ENCODE measurements around the gene GET4.
"Not testable (repeated sequence)": the region's sequence is repeated elsewhere in the genome, so short reads cannot be mapped to it uniquely, and the experiment has no call there.

Gene GET4

DNA sequence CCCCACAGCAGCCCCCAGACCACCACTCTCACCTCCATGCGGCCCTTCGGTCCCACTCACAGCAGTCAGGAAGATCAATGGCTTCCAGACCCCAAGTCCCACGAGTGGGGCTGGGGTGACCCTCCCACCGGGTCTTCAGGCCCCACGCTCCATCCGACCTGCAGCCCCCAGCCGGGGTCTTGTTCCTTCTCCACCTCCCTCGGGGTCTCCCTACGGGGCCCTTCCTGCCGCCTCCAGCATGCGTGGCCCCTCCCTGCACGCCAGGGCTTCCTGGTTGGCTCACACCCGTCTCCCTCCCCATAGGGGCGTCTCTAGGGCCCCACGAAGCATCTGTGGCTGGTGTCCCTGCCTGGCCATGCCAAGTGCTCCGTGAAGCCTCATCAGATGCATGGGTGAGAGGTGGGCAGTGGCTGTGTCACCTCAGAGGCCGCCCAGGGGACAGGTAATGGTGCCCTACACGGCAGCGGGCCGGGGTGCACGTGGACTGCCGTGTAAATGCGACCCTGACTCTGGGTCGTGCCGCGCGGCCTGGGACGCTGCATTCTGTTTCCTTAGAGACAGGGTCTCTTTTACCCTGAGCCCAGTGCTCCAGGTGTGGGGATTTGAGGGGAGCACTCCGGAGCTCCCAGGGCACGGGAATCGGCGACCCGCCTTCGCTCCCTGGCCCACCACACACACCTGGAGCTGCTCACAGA lies 58.3 kb downstream of the GET4 start:
- Mint-ChIP-seq H3K27me3 (no peaks in the 10 kb centered on the region), H3K4me3 (no peak overlapping the region), H3K4me1 (peaks cover 18% of the 10 kb centered on the region), H3K36me3 (ENCODE audit: insufficient read depth) (peaks cover 12% of the 10 kb centered on the region), H3K9me3 (no peaks in the 10 kb centered on the region), H3K27ac (ENCODE audit: low read depth) (no peak overlapping the region)
- ATAC-seq (replicated peaks; ENCODE audit: extremely low read depth, poor library complexity, severe bottlenecking): no peak
- no peak for DNase-seq (ENCODE audit: low spot score in 2 of 2)

DNA sequence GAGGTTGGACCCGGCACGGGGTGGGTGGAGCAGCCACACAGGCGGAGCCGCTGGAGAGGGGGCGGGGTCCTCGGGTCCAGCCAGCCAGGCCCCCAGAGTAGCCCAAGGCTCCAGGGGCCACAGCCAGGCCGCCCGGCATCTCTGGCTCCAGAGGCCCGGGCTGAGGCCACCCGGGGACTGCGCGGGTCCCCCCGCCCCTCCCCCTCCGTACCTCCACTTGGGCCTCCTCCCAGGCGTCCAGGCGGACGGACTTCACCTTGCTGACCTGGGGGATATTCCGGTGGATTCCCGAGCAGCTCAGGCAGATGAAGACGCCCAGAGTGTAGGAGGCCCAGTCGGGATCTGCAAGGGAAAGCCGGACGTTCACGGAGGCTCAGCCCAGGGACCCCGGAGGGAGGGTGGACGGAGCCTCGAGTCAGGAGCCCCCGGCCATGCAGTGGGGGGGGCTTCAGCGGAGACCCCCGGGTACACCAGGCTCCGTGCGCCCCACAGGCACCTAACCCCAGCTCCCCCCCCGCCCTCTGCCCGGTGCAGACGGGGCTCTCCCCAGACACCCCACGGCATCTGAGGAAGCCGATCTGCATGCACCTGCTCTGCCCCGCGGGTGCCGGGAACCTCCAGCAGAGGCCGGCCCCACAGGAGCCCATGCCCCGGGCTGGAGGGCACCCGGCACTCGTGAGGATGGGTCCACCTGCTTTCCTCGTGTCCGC lies 59.0 kb downstream of the GET4 start:
- ATAC-seq (replicated peaks; ENCODE audit: extremely low read depth, poor library complexity, severe bottlenecking) (no peak), DNase-seq (ENCODE audit: low spot score in 2 of 2) (no peak)
- Mint-ChIP-seq H3K36me3 (ENCODE audit: insufficient read depth) (peaks cover 8% of the 10 kb centered on the region), H3K4me3 (no peak overlapping the region), H3K27me3 (no peaks in the 10 kb centered on the region), H3K4me1 (peaks cover 18% of the 10 kb centered on the region), H3K9me3 (peaks cover 4% of the 10 kb centered on the region), H3K27ac (ENCODE audit: low read depth) (peak overlapping the region; percentile 53)

DNA sequence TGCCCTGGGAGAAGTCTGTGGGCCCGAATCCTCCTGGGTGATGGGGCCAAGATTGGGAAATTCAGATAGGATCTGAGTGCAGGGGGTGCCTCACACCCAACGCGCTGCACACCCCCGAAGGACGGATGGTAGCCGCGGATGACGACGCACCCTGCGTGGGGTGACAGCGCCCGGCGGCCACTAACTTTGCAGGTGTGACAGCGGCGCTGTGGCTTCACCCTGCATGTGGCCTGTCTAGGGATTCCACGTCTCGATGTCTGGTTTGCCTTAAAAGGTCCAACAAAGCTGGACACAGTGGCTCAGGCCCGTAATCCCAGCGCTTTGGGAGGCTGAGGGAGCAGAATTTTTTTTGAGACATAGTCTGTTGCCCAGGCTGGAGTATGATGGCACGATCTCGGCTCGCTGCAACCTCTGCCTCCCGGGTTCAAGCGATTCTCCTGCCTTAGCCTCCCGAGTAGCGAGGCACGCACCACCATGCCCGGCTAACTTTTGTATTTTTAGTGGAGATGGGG lies 59.6 kb downstream of the GET4 start:
- DNase-seq (ENCODE audit: low spot score in 2 of 2): no peak
- peak overlapping the region; percentile 53 for H3K27ac Mint-ChIP-seq (ENCODE audit: low read depth)
- peaks cover 8% of the 10 kb centered on the region for H3K36me3 Mint-ChIP-seq (ENCODE audit: insufficient read depth)
- H3K4me1 Mint-ChIP-seq: peaks cover 20% of the 10 kb centered on the region
- H3K27me3 Mint-ChIP-seq: no peaks in the 10 kb centered on the region
- peaks cover 5% of the 10 kb centered on the region for H3K9me3 Mint-ChIP-seq
- H3K4me3 Mint-ChIP-seq: peak overlapping the region; percentile 13
- no peak for ATAC-seq (replicated peaks; ENCODE audit: extremely low read depth, poor library complexity, severe bottlenecking)

DNA sequence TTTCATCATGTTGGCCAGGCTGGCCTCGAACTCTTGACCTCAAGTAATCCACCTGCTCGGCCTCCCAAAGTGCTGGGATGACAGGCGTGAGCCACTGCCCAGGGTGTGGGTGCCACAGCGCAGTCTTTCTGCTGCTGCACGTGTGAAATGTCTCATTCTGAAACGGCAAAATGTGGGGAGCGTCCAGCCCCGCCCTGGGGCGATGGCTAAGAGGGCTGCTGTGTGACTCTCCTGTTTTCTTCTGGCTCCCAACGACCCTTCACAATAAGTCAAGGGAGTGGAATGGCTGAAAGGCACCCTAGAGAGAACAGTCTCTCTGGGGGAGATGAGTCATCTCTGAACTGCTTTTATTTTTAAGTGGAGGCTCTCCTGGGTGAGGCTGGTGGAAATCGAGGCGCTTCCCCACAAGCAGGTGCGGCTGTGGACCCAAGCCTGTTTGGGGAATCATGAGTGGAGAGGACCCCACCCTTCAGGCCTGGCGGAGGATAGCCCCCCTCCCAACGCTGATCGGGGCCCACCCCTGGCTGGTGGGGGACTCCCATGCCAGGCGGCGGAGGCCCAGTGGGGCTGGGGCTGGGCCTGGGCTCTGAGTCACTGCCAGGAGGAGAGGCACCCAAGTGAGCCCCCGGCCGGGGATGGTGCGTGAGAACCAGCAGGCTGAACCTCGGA lies 60.2 kb downstream of the GET4 start:
- no peaks in the 10 kb centered on the region for H3K27me3 Mint-ChIP-seq
- H3K9me3 Mint-ChIP-seq: peaks cover 5% of the 10 kb centered on the region
- H3K27ac Mint-ChIP-seq (ENCODE audit: low read depth): peak overlapping the region; percentile 46
- H3K4me3 Mint-ChIP-seq: peak overlapping the region; percentile 13
- ATAC-seq (replicated peaks; ENCODE audit: extremely low read depth, poor library complexity, severe bottlenecking) (no peak), DNase-seq (ENCODE audit: low spot score in 2 of 2) (no peak)
- peaks cover 8% of the 10 kb centered on the region for H3K36me3 Mint-ChIP-seq (ENCODE audit: insufficient read depth)
- H3K4me1 Mint-ChIP-seq: peaks cover 25% of the 10 kb centered on the region

DNA sequence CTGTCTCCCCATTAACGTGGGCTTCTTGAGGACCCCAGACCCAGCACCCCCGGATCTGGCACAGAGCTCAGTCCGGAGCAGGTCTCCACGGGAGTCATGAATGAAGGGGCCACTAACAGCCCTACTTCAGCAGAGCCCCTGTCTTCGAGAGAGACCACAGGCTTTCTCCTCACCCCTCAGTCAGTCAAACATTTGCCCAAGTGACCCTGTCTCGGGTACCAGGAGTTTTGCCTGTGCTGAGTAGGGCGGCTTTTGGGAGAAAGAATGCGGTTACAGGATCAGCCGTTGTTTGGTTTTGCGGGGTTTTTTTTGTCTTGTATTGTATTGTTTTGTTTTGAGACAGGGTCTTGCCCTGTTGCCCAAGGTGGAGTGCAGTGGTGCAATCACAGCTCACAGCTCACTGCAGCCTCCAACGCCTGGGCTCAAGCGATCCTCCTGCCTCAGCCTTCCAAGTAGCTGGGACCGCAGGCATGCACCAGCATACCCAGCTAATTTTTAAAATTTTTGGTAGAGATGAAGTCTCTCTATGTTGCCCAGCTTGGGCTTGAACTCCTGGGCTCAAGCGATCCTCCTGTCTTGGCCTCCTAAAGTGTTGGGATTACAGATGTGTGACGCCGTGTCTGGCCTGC lies 61.6 kb downstream of the GET4 start:
- DNase-seq (ENCODE audit: low spot score in 2 of 2) (no peak), ATAC-seq (replicated peaks; ENCODE audit: extremely low read depth, poor library complexity, severe bottlenecking) (no peak)
- H3K27ac Mint-ChIP-seq (ENCODE audit: low read depth): no peak overlapping the region
- H3K9me3 Mint-ChIP-seq: peaks cover 5% of the 10 kb centered on the region
- H3K4me3 Mint-ChIP-seq: no peak overlapping the region
- peaks cover 32% of the 10 kb centered on the region for H3K4me1 Mint-ChIP-seq
- no peaks in the 10 kb centered on the region for H3K27me3 Mint-ChIP-seq
- peaks cover 6% of the 10 kb centered on the region for H3K36me3 Mint-ChIP-seq (ENCODE audit: insufficient read depth)

DNA sequence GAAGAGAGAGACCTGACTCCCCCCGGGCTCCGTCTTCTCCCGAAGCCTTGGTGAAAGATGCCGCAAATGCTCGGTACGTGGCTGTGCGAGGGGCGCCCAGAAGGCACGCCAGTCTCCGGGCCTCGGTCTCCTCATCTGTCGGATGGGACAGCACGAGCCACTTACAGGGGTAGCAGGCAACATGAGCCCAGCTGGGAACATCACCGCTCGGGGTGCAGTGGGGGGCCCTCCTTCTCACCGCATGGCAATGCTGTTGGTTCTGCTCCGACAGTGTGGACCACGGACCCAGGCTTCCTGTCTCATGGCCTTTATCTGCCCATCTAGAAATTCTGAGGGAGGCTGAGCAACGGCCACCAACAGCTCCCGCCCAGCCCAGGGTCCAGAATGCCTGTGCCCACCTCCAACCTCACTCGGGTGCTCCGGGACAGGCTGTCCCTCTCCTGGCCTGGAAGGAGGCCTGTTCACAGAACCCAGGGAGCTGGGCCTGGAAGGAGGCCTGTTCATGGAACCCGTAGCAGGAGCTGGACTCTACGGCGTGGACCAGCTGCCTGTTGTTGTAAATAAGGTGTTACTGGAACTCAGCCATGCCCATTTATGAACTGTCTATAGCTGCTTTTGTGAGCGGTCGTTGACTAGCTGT lies 62.3 kb downstream of the GET4 start:
- no peak for ATAC-seq (replicated peaks; ENCODE audit: extremely low read depth, poor library complexity, severe bottlenecking)
- Mint-ChIP-seq H3K4me3 (no peak overlapping the region), H3K27me3 (no peaks in the 10 kb centered on the region), H3K9me3 (peaks cover 5% of the 10 kb centered on the region), H3K4me1 (peaks cover 32% of the 10 kb centered on the region), H3K36me3 (ENCODE audit: insufficient read depth) (peaks cover 6% of the 10 kb centered on the region), H3K27ac (ENCODE audit: low read depth) (no peak overlapping the region)
- DNase-seq (ENCODE audit: low spot score in 2 of 2): no peak

DNA sequence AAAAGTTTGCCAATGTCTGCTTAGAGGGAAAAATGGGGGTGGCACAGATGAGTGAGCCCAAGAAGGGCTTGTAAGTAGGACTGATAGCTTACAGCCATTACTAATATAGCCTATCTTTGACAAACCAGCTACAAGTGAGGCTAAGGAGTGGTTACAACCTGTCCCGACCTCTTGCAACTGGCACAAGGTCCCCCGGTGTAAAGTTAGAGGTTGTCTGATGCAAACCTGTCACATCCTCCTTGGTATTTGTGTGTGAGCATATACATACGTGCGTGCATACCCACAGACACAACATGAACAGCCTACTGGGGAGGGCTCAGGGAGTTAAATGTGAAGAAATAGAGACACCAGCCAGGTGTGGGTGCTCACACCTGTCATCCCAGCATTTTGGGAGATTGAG lies 63.5 kb downstream of the GET4 start:
- Mint-ChIP-seq H3K4me3 (no peak overlapping the region), H3K27me3 (no peaks in the 10 kb centered on the region), H3K9me3 (peaks cover 5% of the 10 kb centered on the region), H3K4me1 (peaks cover 32% of the 10 kb centered on the region), H3K27ac (ENCODE audit: low read depth) (peak overlapping the region; percentile 83), H3K36me3 (ENCODE audit: insufficient read depth) (peaks cover 6% of the 10 kb centered on the region)
- DNase-seq (ENCODE audit: low spot score in 2 of 2) (no peak), ATAC-seq (replicated peaks; ENCODE audit: extremely low read depth, poor library complexity, severe bottlenecking) (no peak)

DNA sequence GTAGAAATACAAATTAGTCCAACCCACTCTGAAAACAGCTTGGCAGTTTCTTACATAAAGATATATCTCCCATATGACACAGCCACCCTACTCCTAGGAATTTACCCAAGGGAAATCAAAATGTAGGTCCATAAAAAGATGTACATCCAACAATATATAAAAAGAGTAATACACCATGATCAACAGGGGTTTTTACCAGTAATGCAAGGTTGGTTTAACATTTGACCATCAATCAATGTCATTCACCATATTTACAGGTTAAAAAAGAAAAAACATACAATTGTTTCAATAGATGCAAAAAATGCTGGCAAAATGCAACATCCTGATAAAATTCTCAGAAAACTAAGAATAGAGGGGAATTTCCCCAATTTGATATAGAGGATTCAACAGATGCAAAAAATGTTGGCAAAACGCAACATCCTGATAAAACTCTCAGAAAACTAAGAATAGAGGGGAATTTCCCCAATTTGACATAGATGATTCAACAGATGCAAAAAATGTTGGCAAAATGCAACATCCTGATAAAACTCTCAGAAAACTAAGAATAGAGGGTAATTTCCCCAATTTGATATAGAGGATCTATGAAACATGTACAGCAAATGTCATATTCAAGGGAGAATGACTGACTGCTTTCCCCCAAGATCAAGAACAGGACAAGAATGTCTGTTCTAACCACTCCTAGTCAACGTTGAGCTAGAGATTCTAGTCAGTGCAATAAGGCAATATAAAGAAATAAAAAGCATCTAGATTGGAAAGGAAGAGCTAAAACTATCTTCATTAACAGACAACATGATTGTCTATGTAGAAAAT lies 64.5 kb downstream of the GET4 start:
- Mint-ChIP-seq H3K36me3 (ENCODE audit: insufficient read depth) (peaks cover 6% of the 10 kb centered on the region), H3K27me3 (no peaks in the 10 kb centered on the region), H3K4me3 (no peak overlapping the region), H3K9me3 (peaks cover 5% of the 10 kb centered on the region), H3K27ac (ENCODE audit: low read depth) (peak overlapping the region; percentile 87), H3K4me1 (peaks cover 31% of the 10 kb centered on the region)
- no peak for DNase-seq (ENCODE audit: low spot score in 2 of 2)
- ATAC-seq (replicated peaks; ENCODE audit: extremely low read depth, poor library complexity, severe bottlenecking): no peak

DNA sequence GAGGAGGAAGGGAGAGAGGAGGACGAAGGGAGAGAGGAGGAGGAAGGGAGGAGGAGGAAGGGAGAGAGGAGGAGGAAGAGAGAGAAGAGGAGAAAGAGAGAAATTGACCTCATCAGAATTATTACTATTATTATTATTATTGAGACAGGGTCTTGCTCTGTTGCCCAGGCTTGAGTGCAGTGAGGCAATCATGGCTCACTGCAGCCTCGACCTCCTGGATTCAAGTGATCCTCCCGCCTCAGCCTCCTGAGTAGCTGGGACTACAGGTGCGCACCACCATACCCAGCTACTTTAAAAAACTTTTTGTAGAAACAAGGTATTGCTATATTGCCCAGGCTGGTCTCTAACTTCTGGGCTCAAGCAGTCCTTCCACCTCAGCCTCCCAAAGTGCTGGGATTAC lies 67.4 kb downstream of the GET4 start:
- not testable (repeated sequence) for H3K27me3 Mint-ChIP-seq; H3K4me3 Mint-ChIP-seq; ATAC-seq (replicated peaks; ENCODE audit: extremely low read depth, poor library complexity, severe bottlenecking); H3K27ac Mint-ChIP-seq (ENCODE audit: low read depth); H3K9me3 Mint-ChIP-seq; DNase-seq (ENCODE audit: low spot score in 2 of 2); H3K36me3 Mint-ChIP-seq (ENCODE audit: insufficient read depth)
- H3K4me1 Mint-ChIP-seq: peaks cover 29% of the 10 kb centered on the region

DNA sequence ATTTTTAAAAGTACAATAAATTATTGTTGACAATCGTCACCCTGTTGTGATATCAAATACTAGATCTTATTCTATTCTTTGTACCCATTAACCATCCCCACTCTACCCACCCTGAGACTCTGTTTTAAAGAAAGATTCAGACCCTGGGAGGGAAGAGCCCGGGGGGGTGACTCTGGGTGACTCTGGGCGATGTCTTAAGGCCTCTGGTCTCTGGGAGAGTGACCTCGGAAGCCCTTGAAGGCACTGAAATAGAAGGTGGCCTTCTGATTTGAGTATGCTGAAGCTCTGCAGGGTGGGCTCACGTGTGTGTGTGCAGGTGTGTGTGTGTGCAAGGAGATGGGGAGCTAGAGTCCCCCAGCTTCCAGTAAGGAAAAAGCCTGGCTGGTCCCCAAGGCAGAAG lies 68.4 kb downstream of the GET4 start:
- Mint-ChIP-seq H3K9me3 (peaks cover 5% of the 10 kb centered on the region), H3K36me3 (ENCODE audit: insufficient read depth) (no peaks in the 10 kb centered on the region), H3K4me1 (peaks cover 35% of the 10 kb centered on the region), H3K27me3 (no peaks in the 10 kb centered on the region), H3K4me3 (no peak overlapping the region), H3K27ac (ENCODE audit: low read depth) (no peak overlapping the region)
- no peak for DNase-seq (ENCODE audit: low spot score in 2 of 2)
- no peak for ATAC-seq (replicated peaks; ENCODE audit: extremely low read depth, poor library complexity, severe bottlenecking)

DNA sequence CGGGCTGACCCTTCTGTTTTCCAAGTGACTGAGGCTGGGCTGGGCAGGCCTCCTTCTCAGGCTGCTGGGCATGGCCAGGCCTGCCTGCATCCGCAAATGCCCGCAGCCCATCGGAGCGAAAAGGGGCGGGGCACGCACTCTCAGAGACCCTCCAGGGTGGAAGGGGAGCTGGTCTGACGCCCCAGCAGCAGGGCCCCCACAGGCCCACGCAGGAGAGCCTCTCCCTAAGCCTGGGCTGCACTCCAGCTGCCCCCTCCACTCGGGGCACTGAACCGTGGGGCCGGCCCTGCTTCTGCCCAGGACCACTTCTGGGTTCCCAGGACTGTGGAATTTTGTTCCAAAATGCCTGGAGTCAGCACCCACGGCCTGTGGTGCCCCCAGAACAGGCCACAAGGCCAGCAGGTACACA lies 68.8 kb downstream of the GET4 start:
- no peak for ATAC-seq (replicated peaks; ENCODE audit: extremely low read depth, poor library complexity, severe bottlenecking)
- peaks cover 2% of the 10 kb centered on the region for H3K9me3 Mint-ChIP-seq
- no peak overlapping the region for H3K4me3 Mint-ChIP-seq
- H3K27me3 Mint-ChIP-seq: no peaks in the 10 kb centered on the region
- no peaks in the 10 kb centered on the region for H3K36me3 Mint-ChIP-seq (ENCODE audit: insufficient read depth)
- no peak for DNase-seq (ENCODE audit: low spot score in 2 of 2)
- no peak overlapping the region for H3K27ac Mint-ChIP-seq (ENCODE audit: low read depth)
- H3K4me1 Mint-ChIP-seq: peaks cover 30% of the 10 kb centered on the region

Data from central memory CD8-positive, alpha-beta T cell (primary cell).